Muscle layer of duodenum (tissue), 2 donors: ENCODE data around the gene KLF1.
"Not testable (repeated sequence)": the region's sequence is repeated elsewhere in the genome, so short reads cannot be mapped to it uniquely, and the experiment has no call there.

Experiments used
- H3K27ac ChIP-seq: one replicate; pipeline ENCODE4 v1.7.0; 2013; ENCODE audit warnings: mild to moderate bottlenecking, low read length
- H3K27me3 ChIP-seq: one replicate; pipeline ENCODE4 v1.7.0; 2013; ENCODE audit warnings: low read depth, mild to moderate bottlenecking, control low read depth, low read length
- H3K36me3 ChIP-seq, 2 donors: one replicate each; pipeline ENCODE4 v1.7.0; 2013; ENCODE audit warnings: low read length in 2 of 2, control low read depth in 1 of 2, mild to moderate bottlenecking in 1 of 2; ENCODE audit not compliant: insufficient read depth in 2 of 2, control insufficient read depth in 1 of 2
- H3K4me1 ChIP-seq, 2 donors: one replicate each; pipeline ENCODE4 v1.7.0; 2013; ENCODE audit warnings: low read length in 2 of 2, mild to moderate bottlenecking in 2 of 2, control low read depth in 1 of 2, moderate library complexity in 1 of 2; ENCODE audit not compliant: insufficient read depth in 2 of 2, control insufficient read depth in 1 of 2
- H3K4me3 ChIP-seq, 2 donors: one replicate each; pipeline ENCODE4 v1.7.0; 2013; ENCODE audit warnings: low read length in 2 of 2, low read depth in 1 of 2, mild to moderate bottlenecking in 1 of 2
- H3K9me3 ChIP-seq, 2 donors: one replicate each; pipeline ENCODE4 v1.7.0; 2013; ENCODE audit warnings: low read length in 2 of 2, control low read depth in 1 of 2, mild to moderate bottlenecking in 1 of 2; ENCODE audit not compliant: control insufficient read depth in 1 of 2
- donor health status: healthy.

Gene KLF1

DNA sequence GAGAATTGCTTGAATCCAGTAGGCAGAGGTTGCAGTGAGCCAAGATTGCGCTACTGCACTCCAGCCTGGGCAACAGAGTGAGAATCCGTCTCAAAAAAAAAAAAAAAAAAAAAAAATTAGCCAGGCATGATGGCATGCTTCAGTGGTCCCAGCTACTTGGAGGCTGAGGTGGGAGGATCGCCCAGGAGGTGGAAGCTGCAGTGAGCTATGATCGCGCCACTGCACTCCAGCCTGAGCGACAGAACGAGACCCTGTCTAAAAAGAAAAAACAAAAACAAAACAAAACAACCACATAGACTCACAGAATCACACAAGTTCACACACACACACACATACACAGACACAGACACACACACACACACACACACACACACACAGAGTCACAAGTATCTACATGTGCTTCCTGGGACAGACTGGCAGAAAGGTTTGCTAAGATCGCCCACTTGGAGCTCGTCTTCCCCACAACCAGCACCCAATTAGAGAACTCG, 3.3 kb upstream of the KLF1 start:
- not testable (repeated sequence) for H3K9me3 ChIP-seq, H3K27me3 ChIP-seq, H3K27ac ChIP-seq
- Histone ChIP-seq H3K36me3 (peaks cover 10% of the 10 kb centered on the region in 2 donors), H3K4me3 (peak overlapping the region; percentile 74 to 98), H3K4me1 (peaks cover 6 to 25% of the 10 kb centered on the region in 2 donors)

DNA sequence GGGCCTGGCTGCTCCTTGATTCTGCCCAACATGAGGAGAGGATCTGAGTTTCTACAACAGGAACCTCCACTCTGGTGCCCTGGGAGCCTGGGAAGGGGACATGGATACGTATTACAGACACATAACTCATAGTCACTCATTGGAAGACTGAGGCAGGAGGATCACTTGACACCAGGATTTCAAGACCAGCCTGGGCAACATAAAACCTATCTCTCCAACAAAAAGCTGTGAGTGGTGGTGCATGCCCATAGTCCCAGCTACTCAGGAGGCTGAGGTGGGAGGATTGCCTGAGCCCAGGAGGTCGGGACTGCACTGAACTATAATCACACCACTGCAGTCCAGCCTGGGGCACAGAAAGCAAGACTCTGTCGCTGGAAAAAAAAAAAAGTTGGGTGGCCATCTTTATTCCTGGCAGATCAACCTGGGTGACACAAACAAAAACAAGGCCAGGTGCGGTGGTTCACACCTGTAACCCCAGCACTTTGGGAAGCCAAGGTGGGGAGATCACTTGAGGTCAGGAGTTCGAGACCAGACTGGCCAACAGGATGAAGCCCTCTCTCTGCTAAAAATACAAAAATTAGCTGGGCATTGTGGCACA, 1.1 kb upstream of the KLF1 start:
- Histone ChIP-seq H3K4me1 (peaks cover 6 to 32% of the 10 kb centered on the region in 2 donors), H3K4me3 (no peak overlapping the region), H3K36me3 (no peaks in the 10 kb centered on the region), H3K9me3 (peaks cover 0 to 5% of the 10 kb centered on the region in 2 donors), H3K27ac (no peak overlapping the region), H3K27me3 (no peaks in the 10 kb centered on the region)

DNA sequence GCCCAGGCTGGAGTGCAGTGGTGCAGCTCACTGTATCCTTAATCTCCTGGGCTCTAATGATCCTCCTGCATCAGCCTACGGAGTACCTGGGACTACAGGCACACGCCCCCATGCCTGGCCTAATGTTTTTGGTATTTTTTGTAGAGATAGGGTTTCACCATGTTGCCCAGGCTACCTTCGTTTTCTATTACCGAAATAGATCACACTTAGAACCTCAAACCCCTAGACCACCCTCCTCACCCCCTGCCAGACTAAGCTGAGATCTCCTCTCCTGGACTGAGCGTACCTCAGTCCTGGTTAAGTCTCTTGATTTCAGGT, 391 bp downstream of the KLF1 start:
- Histone ChIP-seq H3K27me3 (no peaks in the 10 kb centered on the region), H3K36me3 (no peaks in the 10 kb centered on the region), H3K27ac (no peak overlapping the region), H3K4me1 (peaks cover 2 to 25% of the 10 kb centered on the region in 2 donors), H3K4me3 (no peak overlapping the region), H3K9me3 (peaks cover 0 to 5% of the 10 kb centered on the region in 2 donors)

DNA sequence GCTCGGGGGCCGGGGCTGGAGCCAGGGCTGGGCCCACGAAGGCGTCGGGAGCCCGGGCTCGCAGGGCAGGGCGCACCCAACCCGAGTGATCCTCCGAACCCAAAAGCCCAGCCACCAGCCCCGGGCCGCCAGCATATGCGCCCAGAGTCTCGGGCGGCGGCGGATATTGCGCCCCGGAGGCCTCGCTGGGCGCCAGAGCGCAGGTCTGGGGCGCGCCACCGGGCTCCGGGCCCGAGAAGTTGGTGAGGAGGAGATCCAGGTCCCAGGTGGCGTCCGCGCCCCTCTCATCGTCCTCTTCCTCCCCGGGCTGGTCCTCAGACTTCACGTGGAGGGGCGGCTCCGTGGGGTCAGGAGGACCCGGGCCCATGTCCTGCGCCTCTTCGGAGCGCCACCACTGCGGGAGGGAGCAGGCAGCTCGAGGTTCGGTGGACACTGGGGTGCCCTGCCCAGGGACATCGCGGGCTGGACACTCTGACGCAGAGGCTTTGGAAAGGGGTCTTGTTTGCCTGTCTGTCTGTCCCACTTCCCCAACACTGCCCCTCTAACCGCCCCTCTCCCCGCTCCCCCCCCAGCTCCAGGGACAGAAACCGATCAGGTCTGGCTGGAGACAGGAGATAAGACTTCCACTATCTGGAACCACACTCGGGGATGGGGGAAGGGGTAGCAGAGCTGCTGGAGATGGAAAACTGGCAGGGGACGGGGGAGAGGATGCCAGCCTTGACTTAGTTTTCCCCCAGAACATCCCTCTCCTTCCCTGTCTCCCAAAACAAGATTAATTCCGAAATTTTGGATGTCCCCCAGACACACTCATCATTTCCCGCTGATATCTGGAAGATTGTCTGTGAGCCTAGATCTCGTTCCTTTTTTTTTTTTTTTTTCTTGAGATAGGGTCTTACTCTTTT, 1.0 kb downstream of the KLF1 start:
- no peaks in the 10 kb centered on the region for H3K27me3 ChIP-seq
- H3K9me3 ChIP-seq = peaks cover 0 to 5% of the 10 kb centered on the region in 2 donors
- peaks cover 0 to 23% of the 10 kb centered on the region in 2 donors for H3K4me1 ChIP-seq
- H3K4me3 ChIP-seq = peak overlapping the region in 1 of 2 donors; percentile 67
- no peaks in the 10 kb centered on the region for H3K36me3 ChIP-seq
- H3K27ac ChIP-seq = no peak overlapping the region

DNA sequence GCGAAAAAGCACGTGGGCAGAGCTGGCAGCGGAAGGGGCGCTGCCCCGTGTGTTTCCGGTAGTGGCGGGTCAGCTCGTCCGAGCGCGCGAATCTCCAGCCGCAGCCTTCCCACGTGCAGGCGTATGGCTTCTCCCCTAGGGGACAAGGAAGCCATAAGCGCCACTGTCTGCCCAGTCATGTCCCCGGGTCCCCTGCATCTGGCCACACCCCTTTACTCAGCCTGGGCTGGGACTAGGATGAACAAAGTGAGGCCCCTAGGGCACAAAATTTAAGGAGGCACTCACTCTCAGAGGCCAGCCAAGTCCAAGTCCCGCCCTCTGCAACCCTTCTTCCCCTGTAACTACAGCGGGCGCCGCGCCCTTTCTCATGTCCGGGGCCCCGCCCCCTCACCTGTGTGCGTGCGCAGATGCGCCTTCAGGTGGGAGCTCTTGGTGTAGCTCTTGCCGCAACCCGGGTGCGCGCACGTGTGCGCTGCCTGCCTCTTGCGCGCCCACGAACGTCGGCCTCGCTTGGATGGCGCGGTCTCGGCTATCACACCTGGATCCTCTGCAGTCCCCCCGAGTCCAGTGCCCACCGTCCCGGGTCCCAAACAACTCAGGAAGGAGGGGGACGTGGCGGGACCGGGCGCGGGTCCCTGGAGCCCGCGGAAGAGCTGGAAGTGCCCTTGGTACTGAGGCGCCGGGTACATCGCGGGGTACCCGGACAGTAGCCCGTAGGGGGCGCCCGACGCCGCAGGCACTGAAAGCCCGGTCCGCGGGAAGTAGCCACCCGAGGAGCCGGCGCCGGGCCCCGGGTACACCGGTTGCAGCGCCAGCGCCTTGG, 1.9 kb downstream of the KLF1 start:
- Histone ChIP-seq H3K9me3 (peaks cover 0 to 5% of the 10 kb centered on the region in 2 donors), H3K27ac (no peak overlapping the region), H3K4me3 (peak overlapping the region in 1 of 2 donors; percentile 67), H3K27me3 (no peaks in the 10 kb centered on the region), H3K36me3 (no peaks in the 10 kb centered on the region), H3K4me1 (peaks cover 0 to 25% of the 10 kb centered on the region in 2 donors)

DNA sequence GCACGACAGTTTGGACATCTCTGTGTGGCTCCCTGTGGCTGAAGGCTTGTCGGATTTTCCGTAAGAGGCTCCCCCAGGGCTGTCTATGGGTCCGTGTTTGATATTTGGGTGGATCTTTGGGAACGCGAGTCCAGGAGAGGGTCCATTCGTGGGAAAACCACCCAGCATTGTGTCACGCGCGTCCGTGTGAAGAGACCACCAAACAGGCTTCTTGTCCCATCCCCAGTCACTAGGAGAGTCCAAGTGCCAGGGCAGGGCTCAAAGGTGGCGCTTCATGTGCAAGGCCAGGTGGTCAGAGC, 2.4 kb downstream of the KLF1 start:
- peaks cover 0 to 24% of the 10 kb centered on the region in 2 donors for H3K4me1 ChIP-seq
- H3K36me3 ChIP-seq = no peaks in the 10 kb centered on the region
- peaks cover 0 to 5% of the 10 kb centered on the region in 2 donors for H3K9me3 ChIP-seq
- H3K4me3 ChIP-seq = peak overlapping the region in 1 of 2 donors; percentile 67
- H3K27ac ChIP-seq = no peak overlapping the region
- H3K27me3 ChIP-seq = no peaks in the 10 kb centered on the region

DNA sequence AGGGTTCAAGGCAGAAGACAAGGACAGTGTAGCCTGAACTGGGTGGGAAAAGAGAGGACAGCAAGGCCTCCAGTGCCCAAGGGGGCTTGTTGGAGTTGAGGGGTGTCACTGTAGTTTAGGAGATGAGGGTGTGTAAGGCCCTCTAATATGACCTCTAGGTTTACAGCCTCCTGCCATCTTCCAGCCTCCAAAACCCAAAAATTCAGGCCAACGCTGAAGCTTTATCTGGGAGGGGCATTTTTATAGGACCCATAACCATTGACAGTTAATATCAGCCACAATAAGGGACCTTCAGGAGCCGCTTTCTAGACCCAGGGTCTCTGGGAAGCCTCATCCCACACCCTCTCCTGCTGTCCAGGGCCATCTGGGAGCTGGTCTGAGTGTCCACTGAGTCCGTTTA, 2.8 kb downstream of the KLF1 start:
- H3K27ac ChIP-seq = no peak overlapping the region
- H3K9me3 ChIP-seq = peaks cover 0 to 5% of the 10 kb centered on the region in 2 donors
- H3K36me3 ChIP-seq = no peaks in the 10 kb centered on the region
- H3K27me3 ChIP-seq = no peaks in the 10 kb centered on the region
- H3K4me1 ChIP-seq = peaks cover 0 to 24% of the 10 kb centered on the region in 2 donors
- no peak overlapping the region for H3K4me3 ChIP-seq

DNA sequence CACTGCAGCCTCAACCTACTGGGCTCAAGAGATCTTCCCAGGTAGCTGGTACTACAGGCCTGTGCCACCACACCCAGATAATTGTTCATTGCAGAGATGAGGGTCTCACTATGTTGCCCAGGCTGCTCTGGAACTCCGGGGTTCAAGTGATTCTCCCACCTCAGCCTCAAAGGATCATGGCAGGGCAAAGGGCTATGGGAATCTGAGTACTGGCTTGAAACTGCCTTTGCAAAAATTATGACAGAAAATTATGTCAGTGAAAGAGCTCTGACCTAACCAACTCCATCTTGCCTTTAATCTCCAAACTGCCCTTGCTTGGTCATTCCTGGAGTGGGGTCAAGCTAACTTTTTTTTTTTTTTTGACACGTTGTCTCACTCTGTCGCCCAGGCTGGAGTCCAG, 4.4 kb downstream of the KLF1 start:
- Histone ChIP-seq H3K27ac (no peak overlapping the region), H3K36me3 (peaks cover 0 to 11% of the 10 kb centered on the region in 2 donors), H3K27me3 (no peaks in the 10 kb centered on the region), H3K4me1 (peaks cover 0 to 24% of the 10 kb centered on the region in 2 donors), H3K4me3 (no peak overlapping the region), H3K9me3 (peaks cover 0 to 5% of the 10 kb centered on the region in 2 donors)

DNA sequence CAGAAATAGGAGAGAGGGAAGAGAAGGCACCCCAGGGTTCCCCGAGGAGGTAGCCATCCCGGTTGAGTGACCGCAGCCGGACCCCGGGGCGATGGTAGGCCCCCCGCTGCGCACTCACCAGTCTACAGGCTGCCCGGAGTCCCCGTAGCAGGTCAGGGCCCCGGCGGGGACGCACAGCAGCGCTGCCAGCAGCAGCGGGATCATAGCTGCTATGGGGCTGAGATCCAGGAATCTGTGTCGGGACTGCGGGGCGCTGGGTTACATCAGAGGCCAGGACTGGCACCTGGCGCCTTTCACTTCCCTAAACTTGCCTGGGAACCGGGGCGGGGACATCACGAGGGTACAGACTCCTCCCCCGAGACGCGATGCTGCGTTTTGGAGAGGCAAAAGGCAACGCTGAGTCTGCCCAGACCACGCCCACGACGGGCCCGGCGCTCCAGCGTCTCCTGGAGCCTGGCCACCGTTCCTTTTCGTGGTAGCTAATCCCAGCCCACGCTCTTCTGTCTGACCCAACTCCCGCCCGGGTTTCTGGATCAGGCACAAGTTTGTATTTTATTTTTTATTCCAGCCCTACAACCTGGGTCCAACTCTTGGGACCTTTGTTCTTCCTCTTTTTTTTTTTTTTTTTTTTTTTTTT, 5.7 kb downstream of the KLF1 start, which contains the start of gene DNASE2:
Gene DNASE2, minus strand, starts transcription at position 278 of the 637 bp plus-strand sequence. Its CDS starts 74 bp downstream, at position 204.
- Histone ChIP-seq H3K27ac (peak within 1 kb of the TSS; percentile 51), H3K4me1 (peaks cover 0 to 24% of the 10 kb centered on the region in 2 donors), H3K4me3 (peak within 1 kb of the TSS; percentile 74 to 79), H3K27me3 (no peaks in the 10 kb centered on the region), H3K36me3 (peaks cover 0 to 21% of the 10 kb centered on the region in 2 donors), H3K9me3 (peaks cover 0 to 5% of the 10 kb centered on the region in 2 donors)

DNA sequence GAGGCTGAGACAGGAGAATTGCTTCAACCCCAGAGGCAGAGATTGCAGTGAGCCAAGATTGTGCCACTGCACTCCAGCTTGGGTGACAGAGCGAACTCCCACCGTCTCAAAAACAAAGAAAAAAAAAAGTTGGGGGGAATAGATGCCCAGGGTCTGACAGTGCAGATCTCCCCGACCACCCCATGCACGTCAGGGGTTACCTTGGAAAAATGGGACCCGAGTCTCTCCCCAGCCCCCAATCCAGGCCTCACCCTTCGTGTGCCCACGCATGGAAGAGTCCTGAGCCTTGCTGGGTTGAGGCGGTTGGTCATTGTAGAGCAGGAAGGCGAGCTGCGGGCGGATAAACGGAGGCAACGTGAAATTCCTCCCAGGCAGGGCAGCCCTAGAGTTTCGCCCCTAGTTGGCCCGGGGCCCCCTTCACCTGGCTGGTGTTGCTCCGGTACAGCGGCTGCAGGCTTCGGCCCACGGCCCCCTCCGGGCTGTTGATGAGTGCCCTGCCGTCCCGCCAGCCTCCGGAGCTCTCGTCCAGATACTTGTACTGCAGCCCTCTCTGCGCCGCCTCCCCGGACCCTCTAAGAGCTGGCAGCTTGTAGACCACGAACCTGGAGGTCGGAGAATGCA, 6.3 kb downstream of the KLF1 start:
- H3K4me1 ChIP-seq = peaks cover 0 to 19% of the 10 kb centered on the region in 2 donors
- H3K4me3 ChIP-seq = peak overlapping the region; percentile 74 to 79
- peak overlapping the region; percentile 51 for H3K27ac ChIP-seq
- H3K36me3 ChIP-seq = peaks cover 0 to 26% of the 10 kb centered on the region in 2 donors
- peaks cover 0 to 5% of the 10 kb centered on the region in 2 donors for H3K9me3 ChIP-seq
- H3K27me3 ChIP-seq = no peaks in the 10 kb centered on the region
